Fibroblast of pulmonary artery (primary cell): ENCODE measurements around the gene TBC1D2B.

ENCODE experiments used
- DNase-seq: peaks from one replicate; pipeline ENCODE4 v3.0.0-alpha.2; 2010; ENCODE audit warnings: low read depth
- H3K4me3 ChIP-seq: replicated peaks from 2 replicates; pipeline ENCODE4 v1.5.1; 2011; ENCODE audit warnings: low read depth, mild to moderate bottlenecking, control low read depth, low read length, moderate library complexity
- CTCF ChIP-seq: IDR thresholded peaks from 2 replicates; pipeline ENCODE4 v1.5.1; 2011; ENCODE audit warnings: mild to moderate bottlenecking, control low read depth, low read length, inconsistent platforms; ENCODE audit errors: missing control alignments

Gene TBC1D2B

GRCh38 chr15:77986891-77987764, 90.4 kb downstream of the TBC1D2B start:
- no peak overlapping the region for H3K4me3 ChIP-seq

GRCh38 chr15:77985931-77986480, 91.5 kb downstream of the TBC1D2B start:
- no peak overlapping the region for H3K4me3 ChIP-seq
- TF ChIP-seq CTCF = no peak
- DNase-seq = no peak

More at GRCh38 chr15:77986891-77987764, 90.4 kb downstream of the TBC1D2B start:
- TF ChIP-seq CTCF = no peak
- DNase-seq = no peak

GRCh38 chr15:77985031-77985930, 92.2 kb downstream of the TBC1D2B start:
- H3K4me3 ChIP-seq = no peak overlapping the region
- TF ChIP-seq CTCF = no peak
- no peak for DNase-seq

GRCh38 chr15:77984446-77984861, 93.1 kb downstream of the TBC1D2B start:
- no peak for DNase-seq
- H3K4me3 ChIP-seq = no peak overlapping the region
- no peak for TF ChIP-seq CTCF

- DNase-seq = no peak
- peak; percentile 5 for TF ChIP-seq CTCF
- no peak overlapping the region for H3K4me3 ChIP-seq
These were observed 93.6 kb downstream of the TBC1D2B start for GRCh38 chr15:77983708-77984445.

- no peak for TF ChIP-seq CTCF
- DNase-seq = no peak
- H3K4me3 ChIP-seq = no peak overlapping the region
These were observed 94.3 kb downstream of the TBC1D2B start for GRCh38 chr15:77983091-77983707.
